Measurements from ENCODE around the gene CDKN2A.

CDKN2A gene

GRCh38 chr9:21935631-21936030, 58.6 kb downstream of the CDKN2A start:
- DNase-seq: no peak

- DNase-seq: peak; percentile 46
Observed at GRCh38 chr9:21933865-21934264, 60.3 kb downstream of the CDKN2A start.

- DNase-seq: no peak
Observed at GRCh38 chr9:21933281-21933680, 60.9 kb downstream of the CDKN2A start.

- peak; percentile 59 for DNase-seq
Observed at GRCh38 chr9:21931428-21931827, 62.8 kb downstream of the CDKN2A start.

- DNase-seq: no peak
Observed at GRCh38 chr9:21927752-21928151, 66.4 kb downstream of the CDKN2A start.

- no peak for DNase-seq
Observed at GRCh38 chr9:21923694-21924093, 70.5 kb downstream of the CDKN2A start.

GRCh38 chr9:21919377-21920362, 74.5 kb downstream of the CDKN2A start:
- peak; percentile 85 for DNase-seq
